Calu3 (cell line): ENCODE results near the gene INHBE. TPM values are rescaled to one million over a fixed set of nuclear protein-coding genes. Genes with fewer than 3 reads are reported as not detected.
"Not testable (repeated sequence)": the region's sequence is repeated elsewhere in the genome, so short reads cannot be mapped to it uniquely, and the experiment has no call there.

Source experiments
- BruUV-seq: library from RNA; stranded (reverse); fragments of 400-500 nt; replicated peaks from 2 replicates; lab custom pipeline; 2021; lab: Mats Ljungman, UMichigan
- CTCF ChIA-PET: fragments of 300-600 bp; sonication (Branson Sonifier 250); formaldehyde crosslinking; loops from one replicate; lab custom pipeline; 2022; ENCODE audit warnings: antibody characterized with exemption; lab: Charles Lee
- DNase-seq: peaks from one replicate; pipeline ENCODE4 v3.0.0; 2022
- H3K27ac Mint-ChIP-seq: one replicate; pipeline ENCODE4 v1.8.0; 2022; ENCODE audit warnings: mixed read lengths; ENCODE audit not compliant: unreplicated experiment
- H3K27me3 Mint-ChIP-seq: one replicate; pipeline ENCODE4 v1.8.0; 2022; ENCODE audit warnings: mixed read lengths; ENCODE audit not compliant: unreplicated experiment
- H3K36me3 Mint-ChIP-seq: one replicate; pipeline ENCODE4 v1.8.0; 2022; ENCODE audit warnings: mild to moderate bottlenecking, moderate library complexity, mixed read lengths; ENCODE audit not compliant: insufficient read depth, unreplicated experiment
- H3K4me1 Mint-ChIP-seq: one replicate; pipeline ENCODE4 v1.8.0; 2022; ENCODE audit warnings: mild to moderate bottlenecking, low read depth, mixed read lengths; ENCODE audit not compliant: unreplicated experiment
- H3K4me3 Mint-ChIP-seq: one replicate; pipeline ENCODE4 v1.8.0; 2022; ENCODE audit warnings: mild to moderate bottlenecking, low read depth, moderate library complexity, mixed read lengths; ENCODE audit not compliant: unreplicated experiment
- H3K9me3 Mint-ChIP-seq: one replicate; pipeline ENCODE4 v1.8.0; 2022; ENCODE audit warnings: low read depth, mixed read lengths; ENCODE audit not compliant: unreplicated experiment
- CTCF ChIP-seq: fragments of 200-600 bp; IDR thresholded peaks from one replicate; pipeline ENCODE4 v1.8.0; 2022; ENCODE audit warnings: antibody characterized with exemption; ENCODE audit not compliant: unreplicated experiment
- intact Hi-C: fragments of 100-400 bp; cut with micrococcal nuclease; formaldehyde crosslinking; loops from one replicate; pipeline ENCODE4 v1.10.0; 2022; ENCODE audit not compliant: unreplicated experiment
- total RNA-seq: library from RNA; stranded (reverse); gene quantifications from 2 replicates; pipeline ENCODE4 v1.2.3, GENCODE V29; 2022

INHBE gene
- total RNA-seq, 1 experiment from 2014 or later, result 0.38 TPM

- H3K9me3 Mint-ChIP-seq, result no peaks in the 10 kb centered on the region
- H3K36me3 Mint-ChIP-seq, result peaks cover 82% of the 10 kb centered on the region
- DNase-seq, result no peak
- CTCF ChIA-PET, result interaction anchor here (0.6 kb wide), 1 partner anchor 1059 kb away, joined by 3 read pairs; no protein-coding TSS in a partner anchor
- intact Hi-C loops, result no loop called here
- no peak overlapping the region for H3K4me3 Mint-ChIP-seq
- BruUV-seq, result no TSS peak
- no peaks in the 10 kb centered on the region for H3K4me1 Mint-ChIP-seq
- TF ChIP-seq CTCF, result no peak
- H3K27ac Mint-ChIP-seq, result peak overlapping the region; percentile 71
- H3K27me3 Mint-ChIP-seq, result no peaks in the 10 kb centered on the region
These were observed 42.4 kb downstream of the INHBE start for GRCh38 chr12:57497223-57498131.

DNA sequence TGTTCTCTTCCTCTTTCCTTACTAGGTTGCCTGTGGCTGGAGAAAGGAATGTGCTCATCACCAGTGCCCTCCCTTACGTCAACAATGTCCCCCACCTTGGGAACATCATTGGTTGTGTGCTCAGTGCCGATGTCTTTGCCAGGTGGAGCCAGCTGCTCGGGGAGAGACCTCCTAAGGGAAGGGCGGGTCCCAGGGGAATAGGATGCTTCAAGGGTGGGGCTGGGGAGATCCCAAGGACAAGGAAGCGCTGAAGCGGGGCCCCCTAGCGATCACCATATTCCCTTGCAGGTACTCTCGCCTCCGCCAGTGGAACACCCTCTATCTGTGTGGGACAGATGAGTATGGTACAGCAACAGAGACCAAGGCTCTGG, 43.0 kb downstream of the INHBE start:
- Mint-ChIP-seq H3K36me3 (peaks cover 82% of the 10 kb centered on the region), H3K4me1 (no peaks in the 10 kb centered on the region), H3K27me3 (no peaks in the 10 kb centered on the region), H3K9me3 (no peaks in the 10 kb centered on the region), H3K27ac (peak overlapping the region; percentile 71), H3K4me3 (no peak overlapping the region)
- CTCF ChIA-PET, result no interaction called here
- BruUV-seq, result no TSS peak
- no peak for DNase-seq
- intact Hi-C loops, result no loop called here
- TF ChIP-seq CTCF, result no peak

GRCh38 chr12:57498571-57498970, 43.5 kb downstream of the INHBE start:
- Mint-ChIP-seq H3K9me3 (no peaks in the 10 kb centered on the region), H3K4me1 (no peaks in the 10 kb centered on the region), H3K36me3 (peaks cover 87% of the 10 kb centered on the region), H3K27me3 (no peaks in the 10 kb centered on the region), H3K27ac (peak overlapping the region; percentile 71), H3K4me3 (no peak overlapping the region)
- no peak for TF ChIP-seq CTCF
- CTCF ChIA-PET, result no interaction called here
- no peak for DNase-seq
- intact Hi-C loops, result no loop called here
- BruUV-seq, result no TSS peak

DNA sequence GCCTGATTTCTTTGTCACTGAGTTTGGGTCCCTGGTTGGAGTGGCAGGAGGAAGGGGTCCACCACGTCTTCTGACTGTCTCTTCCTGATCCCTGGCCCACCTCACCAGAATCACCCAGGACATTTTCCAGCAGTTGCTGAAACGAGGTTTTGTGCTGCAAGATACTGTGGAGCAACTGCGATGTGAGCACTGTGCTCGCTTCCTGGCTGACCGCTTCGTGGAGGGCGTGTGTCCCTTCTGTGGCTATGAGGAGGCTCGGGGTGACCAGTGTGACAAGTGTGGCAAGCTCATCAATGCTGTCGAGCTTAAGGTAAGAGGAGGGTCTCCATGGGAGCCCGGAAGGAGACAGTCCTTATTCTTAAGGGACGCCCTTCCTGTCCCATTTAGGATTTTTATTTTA, 45.1 kb downstream of the INHBE start:
- no peak overlapping the region for H3K4me3 Mint-ChIP-seq
- TF ChIP-seq CTCF, result no peak
- CTCF ChIA-PET, result no interaction called here
- peaks cover 96% of the 10 kb centered on the region for H3K36me3 Mint-ChIP-seq
- H3K9me3 Mint-ChIP-seq, result no peaks in the 10 kb centered on the region
- no peak for DNase-seq
- no peaks in the 10 kb centered on the region for H3K27me3 Mint-ChIP-seq
- H3K4me1 Mint-ChIP-seq, result no peaks in the 10 kb centered on the region
- no TSS peak for BruUV-seq
- intact Hi-C loops, result no loop called here
- no peak overlapping the region for H3K27ac Mint-ChIP-seq

DNA sequence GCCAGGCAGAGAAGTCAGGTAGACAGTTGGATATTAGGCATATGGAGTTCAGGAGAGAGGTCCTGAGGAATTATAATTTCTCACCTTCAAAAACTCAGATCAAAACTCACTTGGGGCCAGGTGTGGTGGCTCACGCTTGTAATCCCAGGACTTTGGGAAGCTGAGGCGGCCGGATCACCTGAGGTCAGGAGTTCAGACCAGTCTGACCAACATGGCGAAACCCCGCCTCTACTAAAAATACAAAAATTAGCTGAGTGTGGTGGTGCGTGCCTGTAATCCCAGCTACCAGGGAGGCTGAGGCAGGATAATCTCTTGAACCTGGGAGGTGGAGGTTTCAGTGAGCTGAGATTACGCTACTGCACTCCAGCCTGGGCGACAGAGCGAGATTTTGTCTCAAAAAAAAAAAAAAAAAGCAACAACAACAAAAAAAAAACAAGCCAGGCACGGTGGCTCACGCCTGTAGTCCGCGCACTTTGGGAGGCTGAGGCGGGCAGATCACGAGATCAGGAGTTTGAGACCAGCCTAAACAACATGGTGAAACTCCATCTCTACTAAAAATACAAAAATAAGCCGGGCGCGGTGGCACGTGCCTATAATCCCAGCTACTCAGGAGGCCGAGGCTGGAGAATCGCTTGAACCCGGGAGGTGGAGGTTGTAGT, 47.3 kb downstream of the INHBE start:
- H3K9me3 Mint-ChIP-seq, intact Hi-C loops, H3K4me1 Mint-ChIP-seq, H3K4me3 Mint-ChIP-seq, H3K27me3 Mint-ChIP-seq, BruUV-seq, DNase-seq: not testable (repeated sequence)
- Mint-ChIP-seq H3K27ac (peak overlapping the region; percentile 20), H3K36me3 (peaks cover 94% of the 10 kb centered on the region)
- CTCF ChIA-PET, result interaction anchor here (0.6 to 0.7 kb wide), 2 partner anchors 12 to 352 kb away, joined by 3 read pairs; no protein-coding TSS in a partner anchor

DNA sequence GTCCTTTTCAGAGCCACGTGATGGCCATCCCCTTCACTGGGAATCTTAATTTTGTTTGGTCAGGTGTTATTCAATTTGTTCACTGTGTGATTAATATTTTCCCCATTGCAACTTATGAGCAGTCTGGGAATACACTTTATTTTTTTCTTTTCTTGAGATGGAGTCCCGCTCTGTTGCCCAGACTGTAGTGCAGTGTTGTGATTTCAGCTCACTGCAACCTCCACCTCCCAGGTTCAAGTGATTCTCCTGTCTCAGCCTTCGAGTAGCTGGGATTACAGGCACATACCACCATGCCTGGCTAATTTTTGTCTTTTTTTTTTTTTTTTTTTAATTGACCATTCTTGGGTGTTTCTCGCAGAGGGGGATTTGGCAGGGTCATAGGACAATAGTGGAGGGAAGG, 51.4 kb downstream of the INHBE start:
- H3K4me1 Mint-ChIP-seq, H3K4me3 Mint-ChIP-seq, H3K27me3 Mint-ChIP-seq, BruUV-seq, CTCF ChIA-PET, H3K27ac Mint-ChIP-seq, H3K9me3 Mint-ChIP-seq, intact Hi-C loops, DNase-seq: not testable (repeated sequence)
- H3K36me3 Mint-ChIP-seq, result peaks cover 82% of the 10 kb centered on the region
